Sigmoid colon (tissue), 7 donors: ENCODE results near the gene SET. TPM values are rescaled to one million over a fixed set of nuclear protein-coding genes. Genes with fewer than 3 reads are reported as not detected.

Experiments
- DNase-seq: peaks from one replicate; pipeline ENCODE4 v3.0.0-alpha.2; 2019
- H3K27ac ChIP-seq, 4 donors: fragments of 200-600 bp; sonication (generic); one replicate each; pipeline ENCODE4 v1.5.1; 2016 to 2019; ENCODE audit warnings: mild to moderate bottlenecking in 1 of 4
- H3K27me3 ChIP-seq, 3 donors: fragments of 200-600 bp; sonication (generic); one replicate each; pipeline ENCODE4 v1.5.1; 2019; ENCODE audit warnings: mild to moderate bottlenecking in 1 of 3
- H3K36me3 ChIP-seq, 4 donors: fragments of 200-600 bp; sonication (generic); one replicate each; pipeline ENCODE4 v1.5.1; 2016 to 2019
- H3K4me1 ChIP-seq, 4 donors: fragments of 200-600 bp; sonication (generic); one replicate each; pipeline ENCODE4 v1.5.1; 2017 to 2019
- H3K4me3 ChIP-seq, 4 donors: fragments of 200-600 bp; sonication (generic); one replicate each; pipeline ENCODE4 v1.5.1; 2017 to 2019; ENCODE audit warnings: mild to moderate bottlenecking in 2 of 4, moderate library complexity in 1 of 4
- H3K9me3 ChIP-seq, 4 donors: fragments of 200-600 bp in 3 of 4; sonication (generic) in 3 of 4; one replicate each; pipeline versions ENCODE4 v1.5.1 to v1.6.1; 2013 to 2019
- EP300 ChIP-seq, 4 donors: sonication (generic); formaldehyde crosslinking; IDR thresholded peaks; one replicate each; pipeline ENCODE4 v1.6.1; 2017; ENCODE audit warnings: antibody characterized with exemption in 4 of 4
- POLR2A ChIP-seq, 2 donors: fragments of 450-650 bp; IDR thresholded peaks; one replicate each; pipeline ENCODE4 v1.6.1; 2016; ENCODE audit warnings: antibody characterized with exemption in 2 of 2, mild to moderate bottlenecking in 2 of 2, moderate library complexity in 2 of 2
- POLR2AphosphoS5 ChIP-seq, 4 donors: sonication (generic); formaldehyde crosslinking; IDR thresholded peaks; one replicate each; pipeline ENCODE4 v1.6.1; 2017; ENCODE audit warnings: antibody characterized with exemption in 4 of 4
- WGBS, 2 donors: extraction: QIAGEN DNeasy Blood & Tissue Kit; methylation state at CpG; one replicate each; pipeline ENCODE4 v1.1.7; 2013; 5-methylcytosine and 5-hydroxymethylcytosine counted together
- intact Hi-C: fragments of 100-400 bp; cut with DNase I; formaldehyde crosslinking; loops from one replicate; pipeline ENCODE4 v1.15.1; 2023
- polyA plus RNA-seq, 3 donors: library from polyadenylated mRNA; stranded (reverse); fragments of 200-250 nt; gene quantifications; one replicate each; pipeline ENCODE4 v1.2.3, GENCODE V29; 2013
- total RNA-seq, 4 donors: library from RNA; depleted of rRNA; stranded (reverse); fragments of >200 nt; gene quantifications; one replicate each; pipeline ENCODE4 v1.1.0, GENCODE V29; 2016
- TF ChIP-seq, protein P1 (sequence below), 4 experiments: fragments of 450-650 bp in 3 of 4; fragments of 200-600 bp in 1 of 4; IDR thresholded peaks; one replicate each; pipeline ENCODE4 v1.5.1; 2016 to 2019; ENCODE audit warnings: antibody characterized with exemption in 4 of 4, mild to moderate bottlenecking in 3 of 4, moderate library complexity in 2 of 4
- donor health status: healthy with polysubstance abuse.
- donor health status: Bipolar disorder and iron deficiency.
- donor health status: healthy.

The SET gene
- total and polyA plus RNA-seq, 7 donors = 77.2 to 195 (median 182) TPM

DNA sequence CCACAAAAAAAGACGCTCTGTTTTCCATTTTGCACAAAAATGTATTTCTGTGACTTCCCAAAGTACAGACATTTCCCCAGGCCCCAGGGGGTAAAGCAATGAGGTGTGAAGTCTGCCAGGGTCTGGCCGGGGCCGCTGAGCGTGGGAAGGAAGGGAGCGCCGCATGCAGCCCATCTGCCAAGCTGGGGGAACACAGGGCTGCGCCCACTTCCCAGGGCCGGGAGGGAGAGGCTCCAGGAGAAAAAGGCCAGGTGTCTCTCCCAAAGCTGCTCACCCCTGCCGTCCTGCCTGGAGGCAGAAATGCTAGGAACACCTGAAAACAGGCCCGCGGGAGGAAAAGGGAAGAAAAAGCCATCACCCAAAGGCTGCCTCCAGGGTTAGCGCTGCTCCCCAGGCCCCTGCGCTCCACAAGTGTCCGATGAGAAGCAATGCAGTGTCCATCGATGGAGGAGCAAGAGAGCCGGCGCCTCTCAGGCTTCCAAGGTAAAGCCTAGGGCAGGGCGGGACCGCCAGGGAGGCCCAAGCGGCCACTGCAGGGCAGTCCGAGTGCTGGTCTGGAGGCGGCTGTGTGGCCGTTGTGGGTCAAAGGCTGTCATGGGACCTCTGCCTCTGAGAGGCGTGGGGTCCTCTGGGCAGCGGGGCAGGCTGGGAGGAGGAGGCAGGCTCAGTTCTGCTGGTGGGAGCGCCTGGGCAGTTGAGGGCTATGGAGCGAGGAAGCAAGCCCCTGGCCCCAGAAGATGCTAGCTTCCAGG is 40.9 kb downstream of the SET start:
- Histone ChIP-seq H3K4me3 (no peak overlapping the region), H3K9me3 (no peaks in the 10 kb centered on the region), H3K36me3 (peaks cover 2 to 46% (median 14%) of the 10 kb centered on the region in 4 donors), H3K4me1 (peaks cover 0 to under 1% (median under 1%) of the 10 kb centered on the region in 4 donors), H3K27me3 (no peaks in the 10 kb centered on the region), H3K27ac (no peak overlapping the region)
- no peak for DNase-seq
- TF ChIP-seq, protein P1, sequence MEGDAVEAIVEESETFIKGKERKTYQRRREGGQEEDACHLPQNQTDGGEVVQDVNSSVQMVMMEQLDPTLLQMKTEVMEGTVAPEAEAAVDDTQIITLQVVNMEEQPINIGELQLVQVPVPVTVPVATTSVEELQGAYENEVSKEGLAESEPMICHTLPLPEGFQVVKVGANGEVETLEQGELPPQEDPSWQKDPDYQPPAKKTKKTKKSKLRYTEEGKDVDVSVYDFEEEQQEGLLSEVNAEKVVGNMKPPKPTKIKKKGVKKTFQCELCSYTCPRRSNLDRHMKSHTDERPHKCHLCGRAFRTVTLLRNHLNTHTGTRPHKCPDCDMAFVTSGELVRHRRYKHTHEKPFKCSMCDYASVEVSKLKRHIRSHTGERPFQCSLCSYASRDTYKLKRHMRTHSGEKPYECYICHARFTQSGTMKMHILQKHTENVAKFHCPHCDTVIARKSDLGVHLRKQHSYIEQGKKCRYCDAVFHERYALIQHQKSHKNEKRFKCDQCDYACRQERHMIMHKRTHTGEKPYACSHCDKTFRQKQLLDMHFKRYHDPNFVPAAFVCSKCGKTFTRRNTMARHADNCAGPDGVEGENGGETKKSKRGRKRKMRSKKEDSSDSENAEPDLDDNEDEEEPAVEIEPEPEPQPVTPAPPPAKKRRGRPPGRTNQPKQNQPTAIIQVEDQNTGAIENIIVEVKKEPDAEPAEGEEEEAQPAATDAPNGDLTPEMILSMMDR (IDR thresholded peaks at IDR 0.05) = no peak
- no peak for TF ChIP-seq POLR2A (IDR thresholded peaks at IDR 0.05)
- TF ChIP-seq POLR2AphosphoS5 (IDR thresholded peaks at IDR 0.05) = no peak
- no peak for TF ChIP-seq EP300 (IDR thresholded peaks at IDR 0.05)
- intact Hi-C loops = no loop called here
- 94 to 95% methylated on average over 27 of the region's 27 CpGs for WGBS, 2 donors

DNA sequence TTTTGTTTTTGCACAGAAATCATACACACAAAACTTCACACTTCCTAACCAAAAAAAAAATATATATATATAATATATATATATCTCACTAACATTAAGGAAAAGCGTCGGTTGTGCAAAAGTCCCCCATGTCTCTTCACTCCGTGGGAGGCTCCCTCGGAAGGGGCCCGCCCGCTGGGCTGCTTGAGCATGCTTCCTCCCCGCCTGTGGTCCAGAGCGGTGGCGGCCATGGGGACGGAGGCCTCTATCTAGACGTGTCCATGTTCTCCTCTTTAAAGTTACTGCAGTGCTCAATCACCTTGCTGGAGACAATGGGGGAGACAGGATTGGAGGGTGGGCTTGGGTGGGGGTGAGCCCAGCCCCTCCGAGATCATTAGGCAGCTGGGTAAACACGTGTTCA is 42.1 kb downstream of the SET start:
- Histone ChIP-seq H3K4me3 (no peak overlapping the region), H3K9me3 (no peaks in the 10 kb centered on the region), H3K27ac (no peak overlapping the region), H3K36me3 (peaks cover 5 to 52% (median 17%) of the 10 kb centered on the region in 4 donors), H3K27me3 (no peaks in the 10 kb centered on the region), H3K4me1 (no peaks in the 10 kb centered on the region)
- intact Hi-C loops = no loop called here
- no peak for DNase-seq
- 92% methylated on average over 13 of the region's 13 CpGs for WGBS, 2 donors
- TF ChIP-seq POLR2AphosphoS5 (IDR thresholded peaks at IDR 0.05) (no peak), EP300 (IDR thresholded peaks at IDR 0.05) (no peak), POLR2A (IDR thresholded peaks at IDR 0.05) (no peak)
- TF ChIP-seq, protein P1 (IDR thresholded peaks at IDR 0.05) = no peak

GRCh38 chr9:128731691-128732090 is 42.7 kb downstream of the SET start:
- TF ChIP-seq POLR2A (IDR thresholded peaks at IDR 0.05) = no peak
- TF ChIP-seq POLR2AphosphoS5 (IDR thresholded peaks at IDR 0.05) = no peak
- TF ChIP-seq EP300 (IDR thresholded peaks at IDR 0.05) = no peak
- TF ChIP-seq, protein P1 (IDR thresholded peaks at IDR 0.05) = no peak
- Histone ChIP-seq H3K27ac (no peak overlapping the region), H3K36me3 (peaks cover 5 to 54% (median 17%) of the 10 kb centered on the region in 4 donors), H3K4me3 (no peak overlapping the region), H3K9me3 (no peaks in the 10 kb centered on the region), H3K4me1 (no peaks in the 10 kb centered on the region), H3K27me3 (no peaks in the 10 kb centered on the region)
- WGBS, 2 donors = 83 to 92% methylated on average over 9 of the region's 9 CpGs
- DNase-seq = no peak
- intact Hi-C loops = no loop called here

GRCh38 chr9:128732576-128732975 is 43.6 kb downstream of the SET start:
- no peak overlapping the region for H3K27ac ChIP-seq
- no peak for TF ChIP-seq POLR2A (IDR thresholded peaks at IDR 0.05)
- TF ChIP-seq, protein P1 (IDR thresholded peaks at IDR 0.05) = no peak
- TF ChIP-seq EP300 (IDR thresholded peaks at IDR 0.05) = no peak
- no peak for TF ChIP-seq POLR2AphosphoS5 (IDR thresholded peaks at IDR 0.05)
- 93 to 94% methylated on average over 13 of the region's 13 CpGs for WGBS, 2 donors
- H3K4me1 ChIP-seq = no peaks in the 10 kb centered on the region
- no peaks in the 10 kb centered on the region for H3K27me3 ChIP-seq
- intact Hi-C loops = no loop called here
- peaks cover 5 to 63% (median 17%) of the 10 kb centered on the region in 4 donors for H3K36me3 ChIP-seq
- no peak for DNase-seq
- H3K4me3 ChIP-seq = no peak overlapping the region
- no peaks in the 10 kb centered on the region for H3K9me3 ChIP-seq
